B cell (primary cell): Measurements from ENCODE around the gene PTPN20.

Source experiments
- CTCF ChIP-seq: fragments of 200-600 bp; IDR thresholded peaks from one replicate; pipeline ENCODE4 v1.8.0; 2022; ENCODE audit warnings: antibody characterized with exemption, mild to moderate bottlenecking
- EZH2 ChIP-seq: IDR thresholded peaks from 2 replicates; pipeline ENCODE4 v1.6.1; 2012; ENCODE audit warnings: borderline replicate concordance, low read depth, mild to moderate bottlenecking, moderate library complexity, low read length; ENCODE audit not compliant: insufficient read depth, poor library complexity, severe bottlenecking

GRCh38 chr10:47009215-47009838, 98.1 kb downstream of the PTPN20 start:
- TF ChIP-seq CTCF = no peak
- TF ChIP-seq EZH2 = no peak
